A549 treated with AZD2906 at 1 μM for 4 hours (cell line): Measurements from ENCODE around the gene KCNE2. TPM values are rescaled to one million over a fixed set of nuclear protein-coding genes. Genes with fewer than 3 reads are reported as not detected.

Experiments
- total RNA-seq: library from RNA; stranded (reverse); fragments of 200-300 nt; extraction: Qiagen RNA extraction; gene quantifications from 5 replicates; pipeline ENCODE4 v1.2.3, GENCODE V29; 2022

Gene KCNE2, protein sequence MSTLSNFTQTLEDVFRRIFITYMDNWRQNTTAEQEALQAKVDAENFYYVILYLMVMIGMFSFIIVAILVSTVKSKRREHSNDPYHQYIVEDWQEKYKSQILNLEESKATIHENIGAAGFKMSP
- not detected in 5 replicates for total RNA-seq

DNA sequence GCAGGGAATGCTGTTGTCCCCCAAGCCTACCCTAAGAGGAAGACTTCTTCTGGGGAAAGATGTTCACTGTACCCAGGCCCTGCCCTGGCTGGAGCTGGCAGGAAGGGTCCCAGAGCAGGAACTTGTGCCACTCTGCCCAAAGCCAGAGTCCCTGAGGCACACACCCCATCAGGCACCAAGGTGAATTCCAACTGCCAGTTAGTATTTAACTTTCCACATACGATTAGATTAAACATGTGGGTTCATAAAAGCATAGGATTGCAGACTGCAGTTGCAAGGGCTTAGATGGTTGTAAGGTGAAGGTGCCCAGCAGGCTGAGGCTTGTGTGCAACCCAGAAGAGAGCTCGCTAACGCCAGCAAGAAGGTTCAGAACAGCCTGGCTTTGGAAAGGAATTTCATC is at the start of gene KCNE2:
Gene KCNE2, plus strand, starts transcription at position 274 of the 400 bp plus-strand sequence. CDS start 6,473 bp downstream, outside the sequence.

DNA sequence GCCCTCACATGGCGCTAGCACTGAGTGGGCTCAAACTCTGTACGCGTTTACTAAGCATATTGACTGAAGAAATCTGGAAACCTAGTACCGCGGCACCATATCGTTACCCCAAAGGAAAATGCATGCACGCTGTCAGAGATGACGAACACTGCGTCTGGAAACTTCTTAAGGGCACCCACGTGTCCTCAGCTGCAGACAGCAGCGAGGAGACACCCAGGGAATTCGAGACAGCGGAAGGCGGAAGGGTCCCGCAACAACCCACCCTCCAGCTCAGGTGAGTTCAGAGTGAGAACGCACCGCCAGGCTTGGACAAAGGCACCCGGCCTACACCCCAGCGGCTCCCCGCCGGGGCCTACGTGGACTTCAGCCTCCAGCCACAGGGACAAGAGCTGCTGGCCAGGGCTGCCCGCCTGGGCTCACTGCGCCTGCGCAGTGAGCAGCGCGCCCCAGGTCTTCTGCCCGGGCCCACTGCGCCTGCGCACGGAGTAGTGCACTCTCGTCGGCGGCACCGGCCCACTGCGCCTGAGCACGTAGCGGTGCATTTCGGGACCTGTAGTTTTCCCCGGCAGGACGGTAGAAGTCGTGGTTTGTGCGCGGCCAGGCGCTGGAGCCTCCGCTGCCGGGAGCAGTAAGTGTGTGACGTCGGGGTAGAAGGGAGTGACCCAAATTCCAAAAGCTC is 11.3 kb downstream of the KCNE2 start, which contains the start of gene SMIM11:
Gene SMIM11, plus strand, starts transcription at position 568 of the 679 bp plus-strand sequence. CDS start 3,998 bp downstream, outside the sequence.

Other genes starting within 250 kb of the KCNE2 start
- gene SMIM11, start 11.5 kb downstream of the KCNE2 start, total RNA-seq = 6.8 to 18.0 TPM (median 12.9 TPM) in 5 replicates
- gene SMIM34, start 59.9 kb downstream of the KCNE2 start, total RNA-seq = not detected in 5 replicates
- gene KCNE1, start 148.2 kb downstream of the KCNE2 start, total RNA-seq = 0.06 to 0.08 TPM in 2 of 5 replicates, not detected in the others